BE2C (cell line): ENCODE results near the gene ABCA4.
"Not testable (repeated sequence)": the region's sequence is repeated elsewhere in the genome, so short reads cannot be mapped to it uniquely, and the experiment has no call there.

Source experiments
- DNase-seq: peaks from one replicate; pipeline ENCODE4 v3.0.0-alpha.2; 2020
- H3K27me3 ChIP-seq: fragments of 250-450 bp; sonication (Bioruptor Pico); 2 replicates; pipeline ENCODE4 v1.5.1; 2020; ENCODE audit warnings: mild to moderate bottlenecking
- H3K36me3 ChIP-seq: fragments of 250-450 bp; sonication (Bioruptor Pico); 2 replicates; pipeline ENCODE4 v1.5.1; 2020; ENCODE audit warnings: mild to moderate bottlenecking
- H3K4me1 ChIP-seq: fragments of 250-450 bp; sonication (Bioruptor Pico); 2 replicates; pipeline ENCODE4 v1.5.1; 2020
- H3K4me3 ChIP-seq: 2 replicates; pipeline ENCODE4 v1.5.1; 2011; ENCODE audit warnings: low read depth, low read length
- H3K9me3 ChIP-seq: fragments of 250-450 bp; sonication (Bioruptor Pico); 2 replicates; pipeline ENCODE4 v1.5.1; 2020
- TF ChIP-seq, protein P1 (sequence below): IDR thresholded peaks from 2 replicates; pipeline ENCODE4 v1.5.1; 2012; ENCODE audit warnings: mild to moderate bottlenecking, low read depth, low read length

ABCA4 gene

DNA sequence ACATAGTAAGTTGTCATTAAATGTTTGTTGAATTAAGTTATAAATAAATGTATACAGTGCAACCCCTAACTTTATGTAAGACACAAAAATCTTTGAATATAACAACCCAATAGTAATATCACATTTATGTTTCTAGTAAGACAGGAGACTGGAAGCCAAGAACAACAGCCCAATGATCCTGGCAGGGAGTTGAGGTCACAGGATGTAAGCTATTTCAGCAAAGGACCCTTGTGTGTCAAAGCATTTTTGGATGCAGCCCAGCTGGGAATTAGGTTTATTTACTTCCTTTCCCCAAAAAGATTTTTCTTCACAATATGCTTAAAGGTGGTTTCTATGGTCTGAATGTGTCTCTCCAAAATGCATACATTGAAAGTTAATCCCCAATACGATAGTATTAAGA is 34.0 kb upstream of the ABCA4 start:
- Histone ChIP-seq H3K4me3 (no peak overlapping the region), H3K36me3 (no peaks in the 10 kb centered on the region), H3K9me3 (no peaks in the 10 kb centered on the region), H3K4me1 (no peaks in the 10 kb centered on the region), H3K27me3 (no peaks in the 10 kb centered on the region)
- TF ChIP-seq, protein P1, sequence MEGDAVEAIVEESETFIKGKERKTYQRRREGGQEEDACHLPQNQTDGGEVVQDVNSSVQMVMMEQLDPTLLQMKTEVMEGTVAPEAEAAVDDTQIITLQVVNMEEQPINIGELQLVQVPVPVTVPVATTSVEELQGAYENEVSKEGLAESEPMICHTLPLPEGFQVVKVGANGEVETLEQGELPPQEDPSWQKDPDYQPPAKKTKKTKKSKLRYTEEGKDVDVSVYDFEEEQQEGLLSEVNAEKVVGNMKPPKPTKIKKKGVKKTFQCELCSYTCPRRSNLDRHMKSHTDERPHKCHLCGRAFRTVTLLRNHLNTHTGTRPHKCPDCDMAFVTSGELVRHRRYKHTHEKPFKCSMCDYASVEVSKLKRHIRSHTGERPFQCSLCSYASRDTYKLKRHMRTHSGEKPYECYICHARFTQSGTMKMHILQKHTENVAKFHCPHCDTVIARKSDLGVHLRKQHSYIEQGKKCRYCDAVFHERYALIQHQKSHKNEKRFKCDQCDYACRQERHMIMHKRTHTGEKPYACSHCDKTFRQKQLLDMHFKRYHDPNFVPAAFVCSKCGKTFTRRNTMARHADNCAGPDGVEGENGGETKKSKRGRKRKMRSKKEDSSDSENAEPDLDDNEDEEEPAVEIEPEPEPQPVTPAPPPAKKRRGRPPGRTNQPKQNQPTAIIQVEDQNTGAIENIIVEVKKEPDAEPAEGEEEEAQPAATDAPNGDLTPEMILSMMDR, result no peak
- DNase-seq, result no peak

DNA sequence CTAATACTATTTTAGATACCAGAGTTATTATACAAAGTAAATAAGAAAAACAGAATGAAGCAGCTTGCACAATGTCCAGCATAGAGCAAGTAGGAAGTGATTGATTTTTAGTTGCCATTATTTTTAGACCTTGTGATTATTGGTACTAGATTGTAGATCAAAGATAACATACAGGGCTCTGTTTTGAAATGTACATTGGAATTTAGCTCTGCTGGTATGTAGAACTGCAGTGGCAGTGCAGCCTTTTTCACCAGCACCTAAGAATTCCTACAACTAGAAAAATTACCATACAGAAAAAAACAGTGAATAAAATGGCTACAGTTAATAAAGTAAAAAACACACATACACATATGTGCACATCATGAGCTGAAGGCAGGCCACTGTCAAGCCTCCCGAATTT is 32.2 kb upstream of the ABCA4 start:
- no peak overlapping the region for H3K4me3 ChIP-seq
- no peaks in the 10 kb centered on the region for H3K36me3 ChIP-seq
- no peak for DNase-seq
- H3K27me3 ChIP-seq, result no peaks in the 10 kb centered on the region
- TF ChIP-seq, protein P1, result no peak
- H3K9me3 ChIP-seq, result no peaks in the 10 kb centered on the region
- H3K4me1 ChIP-seq, result no peaks in the 10 kb centered on the region

DNA sequence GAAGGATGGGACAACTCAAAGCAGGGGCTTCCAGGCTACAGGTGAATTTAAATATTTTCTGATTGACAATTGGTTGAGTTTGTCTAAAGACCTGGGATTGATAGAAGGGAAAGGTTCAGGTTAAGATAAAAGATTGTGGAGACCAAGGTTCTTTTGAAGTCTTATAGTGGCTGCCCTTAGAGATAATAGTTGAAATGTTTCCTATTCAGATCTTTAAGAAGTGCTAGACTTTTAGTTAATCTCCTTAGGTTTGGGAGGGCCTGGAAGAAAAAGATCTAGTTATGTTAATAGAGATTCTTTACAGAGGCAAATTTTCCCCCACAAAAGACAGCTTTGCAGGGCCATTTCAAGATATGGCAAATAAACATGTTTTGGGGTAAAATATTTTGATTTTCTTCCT is 28.2 kb upstream of the ABCA4 start:
- H3K4me3 ChIP-seq, H3K9me3 ChIP-seq, H3K4me1 ChIP-seq, DNase-seq, H3K36me3 ChIP-seq, H3K27me3 ChIP-seq: not testable (repeated sequence)

DNA sequence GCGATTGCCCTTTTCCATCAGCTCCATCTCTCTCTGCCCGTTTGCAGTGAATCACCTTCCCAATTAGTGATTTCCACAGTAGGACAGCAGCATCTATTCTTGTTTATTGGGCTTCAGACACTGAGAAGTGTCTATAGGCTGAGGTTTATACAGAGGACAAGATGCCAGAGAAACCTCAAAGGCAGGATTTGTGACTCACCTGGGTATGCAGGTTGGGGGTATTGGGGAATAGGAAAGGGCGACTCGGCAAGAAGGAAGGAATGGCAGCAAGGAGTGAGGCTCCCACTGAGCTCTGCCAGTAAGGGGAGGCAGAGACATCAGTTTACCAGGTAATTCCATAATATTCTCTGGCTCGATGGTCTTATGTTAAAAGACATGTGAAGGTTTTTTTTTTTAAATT is 25.3 kb upstream of the ABCA4 start:
- H3K9me3 ChIP-seq, result no peaks in the 10 kb centered on the region
- H3K27me3 ChIP-seq, result no peaks in the 10 kb centered on the region
- DNase-seq, result no peak
- TF ChIP-seq, protein P1, result no peak
- H3K4me3 ChIP-seq, result no peak overlapping the region
- H3K4me1 ChIP-seq, result no peaks in the 10 kb centered on the region
- no peaks in the 10 kb centered on the region for H3K36me3 ChIP-seq

DNA sequence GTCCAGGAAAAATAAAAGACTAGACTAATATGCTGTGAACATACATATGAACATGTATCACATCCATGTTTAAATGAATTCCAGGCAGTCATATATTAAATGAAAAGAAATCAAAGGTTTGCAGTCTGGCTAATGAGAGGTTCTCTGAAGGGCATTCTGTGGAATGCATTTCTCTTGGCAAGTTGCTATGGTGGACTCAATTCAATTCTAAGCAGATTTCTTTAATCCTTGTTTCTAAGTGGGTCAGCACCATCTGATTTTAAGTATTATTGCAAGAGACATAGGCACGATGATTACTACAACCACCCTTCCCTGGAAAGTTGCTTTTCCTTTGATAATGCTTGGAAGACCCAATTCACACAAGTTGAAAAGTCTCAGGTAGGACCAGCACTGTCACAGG is 23.9 kb upstream of the ABCA4 start:
- Histone ChIP-seq H3K36me3 (no peaks in the 10 kb centered on the region), H3K9me3 (no peaks in the 10 kb centered on the region), H3K27me3 (no peaks in the 10 kb centered on the region), H3K4me1 (no peaks in the 10 kb centered on the region), H3K4me3 (no peak overlapping the region)
- TF ChIP-seq, protein P1, result no peak
- DNase-seq, result no peak

DNA sequence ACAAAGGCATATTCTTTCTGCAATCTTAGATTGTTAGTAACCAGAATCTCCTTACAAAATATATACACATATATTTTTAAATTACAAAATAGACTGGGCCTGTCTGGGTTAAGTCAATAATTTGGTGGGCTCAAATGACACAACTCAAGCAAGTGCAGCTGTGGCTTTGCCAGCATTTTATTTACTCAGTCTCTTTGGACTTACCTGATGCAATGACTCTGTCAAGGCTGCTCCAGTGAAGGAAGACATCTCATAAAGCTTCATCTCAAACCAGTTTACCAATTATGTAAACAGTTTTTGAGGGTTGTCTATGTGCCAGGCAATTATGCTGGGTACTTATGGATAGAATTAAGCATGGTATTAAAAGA is 22.8 kb upstream of the ABCA4 start:
- Histone ChIP-seq H3K4me3 (no peak overlapping the region), H3K4me1 (no peaks in the 10 kb centered on the region), H3K9me3 (no peaks in the 10 kb centered on the region), H3K27me3 (no peaks in the 10 kb centered on the region), H3K36me3 (no peaks in the 10 kb centered on the region)
- no peak for DNase-seq
- TF ChIP-seq, protein P1, result no peak

DNA sequence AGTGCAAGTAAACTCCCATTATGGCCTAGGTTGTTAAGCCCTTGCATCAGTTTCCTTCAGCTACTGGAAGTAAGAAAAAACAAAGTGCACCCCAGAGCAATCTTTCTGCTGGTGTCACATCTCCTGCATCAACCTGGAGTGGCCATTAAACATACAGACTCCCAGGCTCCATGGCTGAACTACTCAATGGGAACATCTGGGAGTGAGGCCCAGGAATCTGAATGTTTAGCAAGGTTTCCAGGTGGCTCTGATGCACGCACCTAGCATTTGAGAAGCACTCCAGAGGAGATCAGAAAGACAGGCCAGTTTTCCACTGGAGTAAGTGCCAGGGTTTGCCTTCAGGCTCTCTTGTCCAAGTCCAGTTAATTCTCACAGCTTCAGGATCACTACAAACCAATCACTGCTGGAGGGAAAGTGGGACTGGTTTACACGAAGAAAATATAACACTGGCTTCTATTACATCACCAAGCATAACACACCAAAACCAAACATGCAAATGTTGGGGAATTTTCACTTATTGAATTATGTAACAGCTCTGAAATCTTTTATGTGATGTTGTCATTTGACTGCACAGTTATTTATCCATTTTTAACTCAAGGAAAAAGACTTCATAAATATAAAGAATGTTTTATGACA is 22.3 kb upstream of the ABCA4 start:
- H3K9me3 ChIP-seq, result no peaks in the 10 kb centered on the region
- H3K4me1 ChIP-seq, result no peaks in the 10 kb centered on the region
- no peak overlapping the region for H3K4me3 ChIP-seq
- no peak for DNase-seq
- TF ChIP-seq, protein P1, result no peak
- H3K36me3 ChIP-seq, result no peaks in the 10 kb centered on the region
- no peaks in the 10 kb centered on the region for H3K27me3 ChIP-seq
